HCT116 (cell line): Measurements from ENCODE around the gene NALCN. TPM values are rescaled to one million over a fixed set of nuclear protein-coding genes. Genes with fewer than 3 reads are reported as not detected.

Experiments used
- ATAC-seq: fragments of 200-7000 bp; cut with Tn5 transposase; 2 replicates; pipeline ENCODE4 v1.9.1; 2020; ENCODE audit warnings: mild to moderate bottlenecking, moderate library complexity
- BruUV-seq: library from RNA; stranded (reverse); fragments of 400-500 nt; replicated peaks from 2 replicates; lab custom pipeline; 2021; lab: Mats Ljungman, UMichigan
- CTCF ChIA-PET: fragments of 300-600 bp; sonication (Branson Sonifier 250); formaldehyde crosslinking; loops from one replicate; lab custom pipeline; 2021; ENCODE audit warnings: antibody characterized with exemption; lab: Charles Lee
- POLR2A ChIA-PET: fragments of 300-600, 350-600 bp; sonication (Branson Sonifier 250); formaldehyde crosslinking; loops from one replicate; lab custom pipeline; 2021; ENCODE audit warnings: antibody characterized with exemption; lab: Charles Lee
- RAD21 ChIA-PET, 2 experiments: fragments of 300-600 bp; sonication (Branson Sonifier 250); formaldehyde crosslinking; loops; one replicate each; lab custom pipeline; 2023; ENCODE audit warnings: low total read pairs in 2 of 2; ENCODE audit not compliant: uncharacterized antibody in 2 of 2, unreplicated experiment in 2 of 2, low non-redundant PET in 1 of 2; lab: Charles Lee
- DNase-seq: peaks from one replicate; pipeline ENCODE4 v3.0.0-alpha.2; 2010; ENCODE audit warnings: low read depth, low spot score
- H2AFZ ChIP-seq: fragments of 200-600 bp; shearing (Covaris generic), sonication (generic); 2 replicates; pipeline ENCODE4 v1.6.1; 2017; ENCODE audit warnings: low read depth, mixed run types, mixed read lengths, antibody characterized with exemption, low read length; ENCODE audit not compliant: poor library complexity, severe bottlenecking
- H3K27ac ChIP-seq: 2 replicates; pipeline ENCODE4 v1.5.1; 2012; ENCODE audit warnings: low read depth, low read length
- H3K27me3 ChIP-seq: fragments of 200-600 bp; sonication (generic); 2 replicates; pipeline ENCODE4 v1.6.1; 2016; ENCODE audit warnings: mixed run types, low read length, mixed read lengths; ENCODE audit not compliant: insufficient read depth
- H3K36me3 ChIP-seq, 2 experiments: fragments of 200-500 bp in 1 of 2; fragments of 200-600 bp in 1 of 2; sonication (Bioruptor generic) in 1 of 2; sonication (generic) in 1 of 2; 2 replicates each; pipeline versions ENCODE4 v1.5.1 to v1.6.1; 2014 to 2016; ENCODE audit warnings: low read length in 2 of 2, inconsistent platforms in 1 of 2, mixed read lengths in 1 of 2, mixed run types in 1 of 2; ENCODE audit not compliant: insufficient read depth in 2 of 2, control insufficient read depth in 1 of 2
- H3K4me1 ChIP-seq, 2 experiments: fragments of 200-600 bp in 1 of 2; sonication (generic) in 1 of 2; 2 replicates each; pipeline versions ENCODE4 v1.5.1 to v1.6.1; 2012 to 2017; ENCODE audit warnings: low read length in 2 of 2, inconsistent platforms in 1 of 2, mild to moderate bottlenecking in 1 of 2, mixed read lengths in 1 of 2, mixed run types in 1 of 2, moderate library complexity in 1 of 2; ENCODE audit not compliant: insufficient read depth in 2 of 2, control insufficient read depth in 1 of 2
- H3K4me2 ChIP-seq: fragments of 200-600 bp; sonication (generic); 2 replicates; pipeline ENCODE4 v1.6.1; 2017; ENCODE audit warnings: mixed run types, low read length, mixed read lengths
- H3K4me3 ChIP-seq, 2 experiments: fragments of 200-600 bp in 1 of 2; sonication (generic) in 1 of 2; replicated peaks in 1 of 2; 2 replicates each; pipeline ENCODE4 v1.5.1; 2011 to 2016; ENCODE audit warnings: low read length in 2 of 2, control low read depth in 1 of 2, low read depth in 1 of 2, mild to moderate bottlenecking in 1 of 2, mixed read lengths in 1 of 2, mixed run types in 1 of 2
- H3K79me2 ChIP-seq: fragments of 200-600 bp; sonication (generic); 2 replicates; pipeline ENCODE4 v1.6.1; 2017; ENCODE audit warnings: mild to moderate bottlenecking, mixed run types, low read length, moderate library complexity, mixed read lengths; ENCODE audit not compliant: insufficient read depth
- H3K9ac ChIP-seq: fragments of 200-600 bp; sonication (generic); 2 replicates; pipeline ENCODE4 v1.6.1; 2016; ENCODE audit warnings: low read length, mixed read lengths
- H3K9me2 ChIP-seq: fragments of 200-600 bp; sonication (generic), shearing (Covaris generic); 2 replicates; pipeline ENCODE4 v1.6.1; 2017; ENCODE audit warnings: mixed run types, mild to moderate bottlenecking, moderate library complexity; ENCODE audit not compliant: insufficient read depth
- H3K9me3 ChIP-seq, 2 experiments: fragments of 200-500 bp in 1 of 2; fragments of 200-600 bp in 1 of 2; sonication (Bioruptor generic) in 1 of 2; sonication (generic) in 1 of 2; 2 replicates each; pipeline ENCODE4 v1.6.1; 2014 to 2017; ENCODE audit warnings: low read length in 2 of 2, mixed read lengths in 2 of 2, inconsistent platforms in 1 of 2, low read depth in 1 of 2, mild to moderate bottlenecking in 1 of 2, mixed run types in 1 of 2, moderate library complexity in 1 of 2; ENCODE audit not compliant: control insufficient read depth in 1 of 2, insufficient read depth in 1 of 2
- H4K20me1 ChIP-seq: fragments of 200-600 bp; sonication (generic), shearing (Covaris generic); 2 replicates; pipeline ENCODE4 v1.6.1; 2017; ENCODE audit warnings: mixed run types, mild to moderate bottlenecking, moderate library complexity; ENCODE audit not compliant: insufficient read depth
- ATF3 ChIP-seq: IDR thresholded peaks from 2 replicates; pipeline ENCODE4 v1.6.1; 2012
- CTCF ChIP-seq, 3 experiments: fragments of 200-600 bp in 1 of 3; sonication (generic) in 1 of 3; IDR thresholded peaks in 2 of 3; conservative IDR thresholded peaks in 1 of 3; 2 replicates each; pipeline ENCODE4 v1.5.1; 2012 to 2017; ENCODE audit warnings: low read depth in 2 of 3, low read length in 2 of 3, antibody characterized with exemption in 1 of 3, borderline replicate concordance in 1 of 3, control low read depth in 1 of 3, mild to moderate bottlenecking in 1 of 3, mixed read lengths in 1 of 3, mixed run types in 1 of 3, moderate library complexity in 1 of 3; ENCODE audit not compliant: insufficient read depth in 1 of 3
- EGR1 ChIP-seq: IDR thresholded peaks from 2 replicates; pipeline ENCODE4 v1.6.1; 2012; ENCODE audit warnings: low read depth
- ELF1 ChIP-seq: IDR thresholded peaks from 2 replicates; pipeline ENCODE4 v1.6.1; 2012; ENCODE audit warnings: low read depth, borderline replicate concordance
- EZH2phosphoT487 ChIP-seq: fragments of 200-600 bp; IDR thresholded peaks from 2 replicates; pipeline ENCODE4 v1.6.1; 2018; ENCODE audit warnings: antibody characterized with exemption, borderline replicate concordance
- JUND ChIP-seq: IDR thresholded peaks from 2 replicates; pipeline ENCODE4 v1.6.1; 2012
- MAX ChIP-seq: IDR thresholded peaks from 2 replicates; pipeline ENCODE4 v1.6.1; 2012
- POLR2A ChIP-seq: IDR thresholded peaks from 2 replicates; pipeline ENCODE4 v1.7.0; 2011; ENCODE audit warnings: borderline replicate concordance; ENCODE audit not compliant: insufficient read depth, insufficient read length; ENCODE audit errors: extremely low read depth
- POLR2AphosphoS5 ChIP-seq: IDR thresholded peaks from 2 replicates; pipeline ENCODE4 v1.6.1; 2011; ENCODE audit warnings: mild to moderate bottlenecking, low read depth, low read length, moderate library complexity
- SIN3A ChIP-seq: IDR thresholded peaks from 2 replicates; pipeline ENCODE4 v1.6.1; 2012; ENCODE audit warnings: low read depth
- SP1 ChIP-seq: IDR thresholded peaks from 2 replicates; pipeline ENCODE4 v1.6.1; 2012; ENCODE audit warnings: low read depth
- TCF7L2 ChIP-seq: IDR thresholded peaks from 2 replicates; pipeline ENCODE4 v1.7.0; 2011; ENCODE audit warnings: borderline replicate concordance, inconsistent platforms; ENCODE audit not compliant: insufficient read depth, insufficient read length; ENCODE audit errors: extremely low read depth
- intact Hi-C: fragments of 100-400 bp; cut with micrococcal nuclease; formaldehyde crosslinking; loops from 2 replicates; pipeline ENCODE4 v1.10.0; 2022
- total RNA-seq: library from RNA; stranded (reverse); gene quantifications from one replicate; pipeline ENCODE4 v1.2.1, GENCODE V29; 2021; ENCODE audit not compliant: unreplicated experiment
- TF ChIP-seq, protein P1 (sequence below): IDR thresholded peaks from 2 replicates; pipeline ENCODE4 v1.6.1; 2012; ENCODE audit warnings: low read depth

NALCN gene
- total RNA-seq, 1 experiment from 2014 or later, result not detected

GRCh38 chr13:101209206-101209893, 207.0 kb downstream of the NALCN start (continued):
- TF ChIP-seq EGR1 (no peak), SP1 (no peak), CTCF (IDR thresholded peaks at IDR 0.05 in 2 of 3, conservative IDR thresholded peaks at IDR 0.05 in 1 of 3; ENCODE audit: borderline replicate concordance in 1 of 3, insufficient read depth in 1 of 3, low read depth in 2 of 3, low read length in 2 of 3) (no peak), MAX (no peak), TCF7L2 (no peak), POLR2A (no peak), ATF3 (no peak)

DNA sequence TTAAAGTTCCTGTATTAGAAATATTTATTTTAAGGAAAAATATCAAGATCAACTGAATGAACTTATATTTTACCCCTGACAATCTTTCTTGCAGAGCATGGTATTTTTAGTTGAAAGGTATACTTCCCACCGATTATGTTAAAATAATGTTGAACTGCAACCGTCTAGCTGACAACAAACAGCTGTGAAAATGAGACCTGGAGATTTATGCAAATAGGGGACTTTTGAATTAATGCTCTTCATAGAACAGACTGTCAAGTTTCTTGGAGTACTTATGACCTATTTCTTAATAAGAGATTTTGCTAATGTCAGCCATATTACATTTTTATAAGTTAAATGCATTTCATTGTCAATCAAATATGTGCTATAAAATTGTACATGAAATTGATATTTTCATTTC, 210.9 kb downstream of the NALCN start:
- Histone ChIP-seq H3K27me3 (no peaks in the 10 kb centered on the region), H3K9me3 (peaks cover 0 to 3% of the 10 kb centered on the region in 2 experiments; a peak in 1 of 4 replicates), H3K9ac (no peak overlapping the region), H3K79me2 (no peaks in the 10 kb centered on the region), H3K27ac (no peak overlapping the region)
- ChIA-PET RAD21 (no interaction called here), POLR2A (no interaction called here)
- no peak for ATAC-seq
- TF ChIP-seq JUND, result no peak
- TF ChIP-seq, protein P1, sequence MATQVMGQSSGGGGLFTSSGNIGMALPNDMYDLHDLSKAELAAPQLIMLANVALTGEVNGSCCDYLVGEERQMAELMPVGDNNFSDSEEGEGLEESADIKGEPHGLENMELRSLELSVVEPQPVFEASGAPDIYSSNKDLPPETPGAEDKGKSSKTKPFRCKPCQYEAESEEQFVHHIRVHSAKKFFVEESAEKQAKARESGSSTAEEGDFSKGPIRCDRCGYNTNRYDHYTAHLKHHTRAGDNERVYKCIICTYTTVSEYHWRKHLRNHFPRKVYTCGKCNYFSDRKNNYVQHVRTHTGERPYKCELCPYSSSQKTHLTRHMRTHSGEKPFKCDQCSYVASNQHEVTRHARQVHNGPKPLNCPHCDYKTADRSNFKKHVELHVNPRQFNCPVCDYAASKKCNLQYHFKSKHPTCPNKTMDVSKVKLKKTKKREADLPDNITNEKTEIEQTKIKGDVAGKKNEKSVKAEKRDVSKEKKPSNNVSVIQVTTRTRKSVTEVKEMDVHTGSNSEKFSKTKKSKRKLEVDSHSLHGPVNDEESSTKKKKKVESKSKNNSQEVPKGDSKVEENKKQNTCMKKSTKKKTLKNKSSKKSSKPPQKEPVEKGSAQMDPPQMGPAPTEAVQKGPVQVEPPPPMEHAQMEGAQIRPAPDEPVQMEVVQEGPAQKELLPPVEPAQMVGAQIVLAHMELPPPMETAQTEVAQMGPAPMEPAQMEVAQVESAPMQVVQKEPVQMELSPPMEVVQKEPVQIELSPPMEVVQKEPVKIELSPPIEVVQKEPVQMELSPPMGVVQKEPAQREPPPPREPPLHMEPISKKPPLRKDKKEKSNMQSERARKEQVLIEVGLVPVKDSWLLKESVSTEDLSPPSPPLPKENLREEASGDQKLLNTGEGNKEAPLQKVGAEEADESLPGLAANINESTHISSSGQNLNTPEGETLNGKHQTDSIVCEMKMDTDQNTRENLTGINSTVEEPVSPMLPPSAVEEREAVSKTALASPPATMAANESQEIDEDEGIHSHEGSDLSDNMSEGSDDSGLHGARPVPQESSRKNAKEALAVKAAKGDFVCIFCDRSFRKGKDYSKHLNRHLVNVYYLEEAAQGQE, result no peak
- TF ChIP-seq SIN3A, result no peak
- no peak for TF ChIP-seq ATF3
- TF ChIP-seq ELF1, result no peak
- no peak for TF ChIP-seq POLR2A
- TF ChIP-seq POLR2AphosphoS5, result no peak
- no peak for TF ChIP-seq EZH2phosphoT487
- TF ChIP-seq, all 23 proteins: peak for 0
- Histone ChIP-seq H3K4me2 (no peak overlapping the region), H3K36me3 (no peaks in the 10 kb centered on the region), H3K9me2 (no peaks in the 10 kb centered on the region), H3K4me3 (no peak overlapping the region), H4K20me1 (no peaks in the 10 kb centered on the region), H2AFZ (no peak overlapping the region), H3K4me1 (no peaks in the 10 kb centered on the region)
- no peak for DNase-seq
- BruUV-seq, result no TSS peak
- intact Hi-C loops, result no loop called here
- CTCF ChIA-PET, result no interaction called here
